D341Med (cell line): ENCODE measurements around the gene PFKM.

ENCODE experiments used
- DNase-seq: peaks from one replicate; pipeline ENCODE4 v3.0.0; 2012; ENCODE audit warnings: low spot score

Gene PFKM

GRCh38 chr12:48187916-48188695 is 68.9 kb downstream of the PFKM start:
- no peak for DNase-seq

- peak; percentile 63 for DNase-seq
Measured at GRCh38 chr12:48189331-48190125, 70.4 kb downstream of the PFKM start.

DNA sequence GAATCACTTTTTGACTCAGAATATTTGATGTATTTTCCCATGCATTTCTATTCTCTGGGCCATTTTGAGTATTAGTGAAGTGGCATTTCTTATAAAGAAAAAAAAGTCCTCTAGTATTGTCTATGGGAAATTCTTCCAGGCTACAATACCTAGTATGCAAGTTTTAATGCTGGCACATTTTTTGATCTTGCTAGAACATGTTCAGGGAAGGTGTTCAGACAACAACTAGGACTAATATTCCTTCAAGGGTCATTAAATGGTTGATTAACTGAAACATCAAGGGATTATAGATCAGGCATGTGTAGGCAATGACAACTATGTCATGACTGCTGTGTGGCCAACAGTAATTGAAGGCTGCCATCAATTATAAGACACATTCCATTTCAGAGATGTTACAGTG is 71.9 kb downstream of the PFKM start:
- no peak for DNase-seq

GRCh38 chr12:48192861-48193260 is 73.7 kb downstream of the PFKM start:
- no peak for DNase-seq

GRCh38 chr12:48193623-48194022 is 74.5 kb downstream of the PFKM start:
- no peak for DNase-seq

- DNase-seq = no peak
Measured at GRCh38 chr12:48194799-48195201, 75.6 kb downstream of the PFKM start.
